Endodermal cell (in vitro differentiated cells): Measurements from ENCODE around the gene ATF7. TPM values are rescaled to one million over a fixed set of nuclear protein-coding genes. Genes with fewer than 3 reads are reported as not detected.
"Not testable (repeated sequence)": the region's sequence is repeated elsewhere in the genome, so short reads cannot be mapped to it uniquely, and the experiment has no call there.

Experiments used
- DNase-seq: peaks from one replicate; pipeline ENCODE4 v3.0.0-alpha.2; 2017
- H3K27ac ChIP-seq: 2 replicates; pipeline ENCODE4 v1.5.1; 2013; ENCODE audit warnings: mild to moderate bottlenecking, low read depth, low read length, moderate library complexity
- H3K27me3 ChIP-seq: 2 replicates; pipeline ENCODE4 v1.6.1; 2013; ENCODE audit warnings: mild to moderate bottlenecking, low read length, moderate library complexity; ENCODE audit not compliant: insufficient read depth, control insufficient read depth, poor library complexity, severe bottlenecking
- H3K36me3 ChIP-seq: 2 replicates; pipeline ENCODE4 v1.7.0; 2013; ENCODE audit warnings: mild to moderate bottlenecking, low read length, moderate library complexity; ENCODE audit not compliant: control insufficient read depth, insufficient read depth
- H3K4me1 ChIP-seq: one replicate; pipeline ENCODE4 v1.7.0; 2013; ENCODE audit warnings: low read length; ENCODE audit not compliant: control insufficient read depth, insufficient read depth
- H3K4me3 ChIP-seq: 2 replicates; pipeline ENCODE4 v1.5.1; 2013; ENCODE audit warnings: mild to moderate bottlenecking, low read length, moderate library complexity
- H3K9ac ChIP-seq: 2 replicates; pipeline ENCODE4 v1.6.1; 2013; ENCODE audit warnings: mild to moderate bottlenecking, low read length, moderate library complexity; ENCODE audit not compliant: poor library complexity, severe bottlenecking; ENCODE audit errors: extremely low read depth
- H3K9me3 ChIP-seq: 2 replicates; pipeline ENCODE4 v1.6.1; 2013; ENCODE audit warnings: mild to moderate bottlenecking, low read length, moderate library complexity; ENCODE audit not compliant: control insufficient read depth
- H3K27ac Mint-ChIP-seq: 2 replicates; pipeline ENCODE4 v1.8.0; 2020; ENCODE audit warnings: mixed read lengths
- H3K27me3 Mint-ChIP-seq: 2 replicates; pipeline ENCODE4 v1.8.0; 2021; ENCODE audit warnings: mild to moderate bottlenecking, mixed read lengths; ENCODE audit not compliant: insufficient read depth
- H3K36me3 Mint-ChIP-seq: 2 replicates; pipeline ENCODE4 v1.8.0; 2020; ENCODE audit warnings: low read depth, mixed read lengths
- H3K4me1 Mint-ChIP-seq: 2 replicates; pipeline ENCODE4 v1.8.0; 2020; ENCODE audit warnings: mixed read lengths
- H3K4me3 Mint-ChIP-seq: 2 replicates; pipeline ENCODE4 v1.8.0; 2020; ENCODE audit warnings: mild to moderate bottlenecking, moderate library complexity, mixed read lengths
- H3K9me3 Mint-ChIP-seq: 2 replicates; pipeline ENCODE4 v1.8.0; 2020; ENCODE audit warnings: mild to moderate bottlenecking, mixed read lengths
- CTCF ChIP-seq: fragments of 200-600 bp; sonication (generic); conservative IDR thresholded peaks from 2 replicates; pipeline ENCODE4 v1.5.0; 2021; ENCODE audit warnings: antibody characterized with exemption, mild to moderate bottlenecking
- WGBS, 2 experiments: methylation state at CpG; one replicate each; pipeline versions ENCODE4 v1.1.5 to v1.1.7; 2013; ENCODE audit warnings: missing lambda C conversion rate in 2 of 2, mixed read lengths in 1 of 2; ENCODE audit not compliant: insufficient coverage in 1 of 2, insufficient read length in 1 of 2; 5-methylcytosine and 5-hydroxymethylcytosine counted together
- total RNA-seq, 2 donors: library from RNA; stranded (reverse); fragmentation: NEBNext Ultra II Directional in 1 of 2; extraction: Animal tissue kit (Norgen Biotek cat#: 25700) in 1 of 2; gene quantifications; 2 replicates in 1 of 2; 3 replicates in 1 of 2; pipeline ENCODE4 v1.2.1, GENCODE V29; 2021

Gene ATF7
- total RNA-seq, 2 donors from 2014 or later: 29.0 to 36.6 TPM

DNA sequence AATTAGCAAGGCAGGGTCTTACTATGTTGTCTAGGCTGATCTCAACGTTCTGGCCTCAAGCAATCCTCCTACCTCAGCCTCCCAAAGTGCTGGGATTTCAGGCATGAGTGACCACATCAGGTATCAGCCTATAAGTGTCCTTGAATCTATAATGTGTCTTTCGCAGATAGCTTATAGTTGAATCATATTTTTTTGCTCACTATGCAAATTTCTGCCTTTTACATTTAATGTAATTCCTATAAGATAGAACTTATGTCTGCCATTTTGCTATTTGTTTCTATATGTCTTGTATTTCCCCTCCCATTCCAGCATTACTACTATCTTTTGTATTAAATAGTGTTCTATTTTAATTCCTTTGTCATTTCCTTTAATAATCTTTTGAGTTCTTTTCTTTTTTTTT, 10.5 kb upstream of the ATF7 start:
- no peaks in the 10 kb centered on the region for H3K9me3 Mint-ChIP-seq
- no peaks in the 10 kb centered on the region for H3K27me3 ChIP-seq
- no peaks in the 10 kb centered on the region for H3K36me3 ChIP-seq
- H3K9ac ChIP-seq: no peak overlapping the region
- H3K36me3 Mint-ChIP-seq: no peaks in the 10 kb centered on the region
- WGBS, 2 experiments: 67 to 71% methylated on average over 1 of the region's 2 CpGs
- H3K4me1 ChIP-seq: no peaks in the 10 kb centered on the region
- no peak overlapping the region for H3K4me3 ChIP-seq
- H3K9me3 ChIP-seq: no peaks in the 10 kb centered on the region
- no peak overlapping the region for H3K4me3 Mint-ChIP-seq
- no peak for TF ChIP-seq CTCF
- H3K27ac Mint-ChIP-seq: no peak overlapping the region
- peak; percentile 1 for DNase-seq
- H3K4me1 Mint-ChIP-seq: no peaks in the 10 kb centered on the region
- no peak overlapping the region for H3K27ac ChIP-seq
- peaks cover 5% of the 10 kb centered on the region for H3K27me3 Mint-ChIP-seq

GRCh38 chr12:53635708-53636107, 9.5 kb upstream of the ATF7 start:
- not testable (repeated sequence) for H3K9me3 ChIP-seq, H3K4me1 ChIP-seq, H3K36me3 ChIP-seq, H3K27ac ChIP-seq, H3K4me3 Mint-ChIP-seq, H3K4me1 Mint-ChIP-seq, H3K27me3 ChIP-seq, H3K9ac ChIP-seq, H3K4me3 ChIP-seq, H3K27ac Mint-ChIP-seq, H3K36me3 Mint-ChIP-seq, H3K9me3 Mint-ChIP-seq
- DNase-seq: peak; percentile 2
- peaks cover 12% of the 10 kb centered on the region for H3K27me3 Mint-ChIP-seq

DNA sequence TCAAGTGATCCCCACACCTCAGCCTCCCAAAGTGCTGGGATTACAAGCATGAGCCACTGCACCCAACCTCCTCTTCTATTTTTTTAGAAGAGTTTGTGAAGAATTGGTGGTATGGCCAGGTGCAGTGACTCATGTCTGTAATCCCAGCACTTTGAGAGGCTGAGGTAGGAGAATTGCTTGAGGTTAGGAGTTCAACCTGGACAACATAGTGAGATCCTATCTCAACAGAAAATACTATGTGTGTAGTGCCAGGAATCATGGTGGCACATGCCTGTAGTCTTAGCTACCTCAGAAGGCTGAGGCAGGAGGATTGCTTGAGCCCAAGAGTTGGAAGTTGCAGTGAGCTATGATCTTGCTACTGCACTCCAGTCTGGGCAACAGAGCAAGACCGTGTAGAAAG, 5.5 kb upstream of the ATF7 start:
- no peak overlapping the region for H3K9ac ChIP-seq
- H3K4me3 ChIP-seq: no peak overlapping the region
- no peaks in the 10 kb centered on the region for H3K36me3 ChIP-seq
- no peak for TF ChIP-seq CTCF
- no peaks in the 10 kb centered on the region for H3K9me3 ChIP-seq
- H3K27ac ChIP-seq: no peak overlapping the region
- no peaks in the 10 kb centered on the region for H3K9me3 Mint-ChIP-seq
- no peak for DNase-seq
- H3K4me1 ChIP-seq: no peaks in the 10 kb centered on the region
- no peak overlapping the region for H3K4me3 Mint-ChIP-seq
- H3K27ac Mint-ChIP-seq: no peak overlapping the region
- H3K27me3 Mint-ChIP-seq: peaks cover 12% of the 10 kb centered on the region
- no CpG with 5 or more reads among the region's 1 CpG for WGBS, 2 experiments
- H3K36me3 Mint-ChIP-seq: no peaks in the 10 kb centered on the region
- no peaks in the 10 kb centered on the region for H3K4me1 Mint-ChIP-seq
- no peaks in the 10 kb centered on the region for H3K27me3 ChIP-seq

DNA sequence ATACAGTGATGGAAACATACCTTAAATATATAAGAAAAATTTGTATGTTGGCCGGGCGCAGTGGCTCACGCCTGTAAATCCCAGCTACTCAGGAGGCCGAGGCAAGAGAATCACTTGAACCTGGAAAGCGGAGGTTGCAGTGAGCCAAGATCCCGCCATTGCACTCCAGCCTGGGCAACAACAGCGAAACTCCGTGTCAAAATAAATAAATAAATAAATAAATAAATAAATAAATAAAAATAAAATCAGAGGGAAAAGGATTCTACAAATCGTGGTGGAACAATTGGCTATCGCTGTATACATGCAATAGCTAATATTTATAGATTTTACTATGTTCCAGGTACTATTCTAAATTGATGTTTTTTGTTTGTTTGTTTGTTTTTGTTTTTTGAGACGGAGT, 1.7 kb upstream of the ATF7 start:
- Mint-ChIP-seq H3K27me3 (peaks cover 12% of the 10 kb centered on the region), H3K27ac (no peak overlapping the region), H3K9me3 (no peaks in the 10 kb centered on the region), H3K36me3 (no peaks in the 10 kb centered on the region), H3K4me1 (peaks cover 23% of the 10 kb centered on the region), H3K4me3 (no peak overlapping the region)
- Histone ChIP-seq H3K36me3 (no peaks in the 10 kb centered on the region), H3K9me3 (no peaks in the 10 kb centered on the region), H3K4me3 (no peak overlapping the region), H3K4me1 (peaks cover 6% of the 10 kb centered on the region), H3K9ac (no peak overlapping the region), H3K27me3 (no peaks in the 10 kb centered on the region), H3K27ac (no peak overlapping the region)
- WGBS, 2 experiments: 93 to 100% methylated on average over 2 to 8 of the region's 11 CpGs
- no peak for TF ChIP-seq CTCF
- no peak for DNase-seq
